MM.1S (cell line): Measurements from ENCODE around the gene ATP2A3.
"Not testable (repeated sequence)": the region's sequence is repeated elsewhere in the genome, so short reads cannot be mapped to it uniquely, and the experiment has no call there.

Experiments
- DNase-seq: peaks from one replicate; pipeline ENCODE4 v3.0.0-alpha.2; 2015
- H2AFZ ChIP-seq: fragments of 300-600 bp; sonication (generic); 2 replicates; pipeline ENCODE4 v1.6.0; 2016; ENCODE audit warnings: antibody characterized with exemption, low read length
- H3F3A ChIP-seq: fragments of 300-600 bp; sonication (generic); 2 replicates; pipeline ENCODE4 v1.6.1; 2016; ENCODE audit warnings: mild to moderate bottlenecking, antibody characterized with exemption, low read length, moderate library complexity, mixed read lengths; ENCODE audit not compliant: insufficient read depth
- H3K27ac ChIP-seq: fragments of 300-600 bp; sonication (generic); 2 replicates; pipeline ENCODE4 v1.5.1; 2016; ENCODE audit warnings: mild to moderate bottlenecking, low read length
- H3K27me3 ChIP-seq: fragments of 300-600 bp; sonication (generic); replicated peaks from 2 replicates; pipeline ENCODE4 v1.6.0; 2016; ENCODE audit warnings: low read length; ENCODE audit not compliant: insufficient read depth
- H3K36me3 ChIP-seq: fragments of 300-600 bp; sonication (generic); replicated peaks from 2 replicates; pipeline ENCODE4 v1.6.1; 2016; ENCODE audit warnings: mild to moderate bottlenecking, low read length, mixed read lengths; ENCODE audit not compliant: insufficient read depth
- H3K4me1 ChIP-seq: fragments of 300-600 bp; sonication (generic); 2 replicates; pipeline ENCODE4 v1.6.1; 2016; ENCODE audit warnings: low read length, mixed read lengths
- H3K4me2 ChIP-seq: fragments of 300-600 bp; sonication (generic); 2 replicates; pipeline ENCODE4 v1.6.0; 2016; ENCODE audit warnings: low read depth, low read length
- H3K4me3 ChIP-seq: fragments of 300-600 bp; sonication (generic); 2 replicates; pipeline ENCODE4 v1.5.1; 2016; ENCODE audit warnings: low read length, mixed read lengths
- H3K79me2 ChIP-seq: fragments of 300-600 bp; sonication (generic); 2 replicates; pipeline ENCODE4 v1.6.1; 2016; ENCODE audit warnings: mixed run types, low read length, mixed read lengths
- H3K9ac ChIP-seq: fragments of 300-600 bp; sonication (generic); 2 replicates; pipeline ENCODE4 v1.6.1; 2016; ENCODE audit warnings: low read length, mixed read lengths
- H3K9me2 ChIP-seq: fragments of 300-600 bp; sonication (generic); replicated peaks from 2 replicates; pipeline ENCODE4 v1.6.1; 2016; ENCODE audit warnings: mild to moderate bottlenecking, low read length, mixed read lengths; ENCODE audit not compliant: insufficient read depth
- H3K9me3 ChIP-seq: fragments of 300-600 bp; sonication (generic); replicated peaks from 2 replicates; pipeline ENCODE4 v1.6.1; 2016; ENCODE audit warnings: mild to moderate bottlenecking, low read length, mixed read lengths; ENCODE audit not compliant: insufficient read depth
- H4K20me1 ChIP-seq: fragments of 300-600 bp; sonication (generic); 2 replicates; pipeline ENCODE4 v1.6.1; 2016; ENCODE audit warnings: mild to moderate bottlenecking, low read length, moderate library complexity, mixed read lengths; ENCODE audit not compliant: insufficient read depth
- CTCF ChIP-seq: fragments of 300-600 bp; sonication (generic); IDR thresholded peaks from 2 replicates; pipeline ENCODE4 v1.5.1; 2016; ENCODE audit warnings: antibody characterized with exemption, low read length, mixed read lengths
- EZH2 ChIP-seq: fragments of 300-600 bp; sonication (generic); optimal IDR thresholded peaks from 2 replicates; pipeline ENCODE3; 2017; ENCODE audit warnings: low read depth, mild to moderate bottlenecking, antibody characterized with exemption, low read length, mixed read lengths
- EZH2phosphoT487 ChIP-seq: fragments of 300-600 bp; sonication (generic); IDR thresholded peaks from 2 replicates; pipeline ENCODE4 v1.6.1; 2018; ENCODE audit warnings: antibody characterized with exemption, low read length

ATP2A3 gene

DNA sequence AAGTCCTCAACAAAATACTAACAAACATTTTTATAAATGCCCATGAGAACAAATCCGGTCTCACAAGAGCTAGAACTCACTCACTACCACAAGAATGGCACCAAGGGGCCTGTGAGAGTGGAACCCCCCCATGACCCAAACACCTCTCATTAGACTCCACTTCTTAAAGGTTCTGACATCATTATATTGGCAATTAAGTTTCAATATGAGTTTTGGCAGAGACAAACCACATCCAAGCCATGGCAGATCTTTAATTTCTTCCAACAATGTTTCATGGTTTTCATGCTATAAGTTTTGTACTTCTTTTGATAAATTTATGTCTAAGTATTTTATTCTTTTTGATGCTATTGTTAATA, 30.0 kb upstream of the ATP2A3 start:
- H3F3A ChIP-seq = no peaks in the 10 kb centered on the region
- no peak overlapping the region for H3K4me3 ChIP-seq
- H3K36me3 ChIP-seq = no peaks in the 10 kb centered on the region
- no peaks in the 10 kb centered on the region for H3K79me2 ChIP-seq
- no peak for DNase-seq
- TF ChIP-seq CTCF (no peak), EZH2phosphoT487 (no peak), EZH2 (no peak)
- H4K20me1 ChIP-seq = no peaks in the 10 kb centered on the region
- H3K4me2 ChIP-seq = no peak overlapping the region
- no peaks in the 10 kb centered on the region for H3K9me3 ChIP-seq
- H2AFZ ChIP-seq = no peak overlapping the region
- H3K4me1 ChIP-seq = no peaks in the 10 kb centered on the region
- no peak overlapping the region for H3K27ac ChIP-seq
- H3K9me2 ChIP-seq = no peaks in the 10 kb centered on the region
- no peak overlapping the region for H3K9ac ChIP-seq
- no peaks in the 10 kb centered on the region for H3K27me3 ChIP-seq

GRCh38 chr17:3993493-3994220, 29.4 kb upstream of the ATP2A3 start:
- no peak overlapping the region for H3K4me2 ChIP-seq
- no peaks in the 10 kb centered on the region for H3K9me3 ChIP-seq
- no peaks in the 10 kb centered on the region for H3F3A ChIP-seq
- H3K9me2 ChIP-seq = no peaks in the 10 kb centered on the region
- no peak overlapping the region for H3K4me3 ChIP-seq
- no peaks in the 10 kb centered on the region for H4K20me1 ChIP-seq
- no peak for TF ChIP-seq CTCF
- H3K9ac ChIP-seq = no peak overlapping the region
- H3K79me2 ChIP-seq = no peaks in the 10 kb centered on the region
- no peaks in the 10 kb centered on the region for H3K4me1 ChIP-seq
- no peak overlapping the region for H2AFZ ChIP-seq
- no peaks in the 10 kb centered on the region for H3K36me3 ChIP-seq
- no peaks in the 10 kb centered on the region for H3K27me3 ChIP-seq
- no peak for DNase-seq
- H3K27ac ChIP-seq = no peak overlapping the region

DNA sequence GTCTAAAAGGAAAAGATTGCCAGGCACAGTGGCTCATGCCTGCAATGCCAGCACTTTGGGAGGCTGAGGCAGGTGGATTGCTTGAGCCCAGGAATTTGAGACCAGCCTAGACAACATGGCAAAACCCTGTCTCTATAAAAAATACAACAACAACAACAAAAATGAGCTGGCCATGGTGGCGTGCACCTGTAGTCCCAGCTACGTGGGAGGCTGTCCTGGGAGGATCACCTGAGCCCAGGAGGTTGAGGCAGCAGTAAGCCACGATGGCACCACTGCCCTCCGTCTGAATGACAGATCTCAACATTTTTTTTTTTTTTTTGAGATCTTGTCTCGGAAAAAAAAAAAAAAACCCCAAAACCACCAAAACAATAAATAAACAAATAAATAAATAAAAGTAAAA, 28.1 kb upstream of the ATP2A3 start:
- no peaks in the 10 kb centered on the region for H4K20me1 ChIP-seq
- H3K27ac ChIP-seq = no peak overlapping the region
- DNase-seq = no peak
- no peak overlapping the region for H2AFZ ChIP-seq
- no peak overlapping the region for H3K9ac ChIP-seq
- H3K27me3 ChIP-seq = no peaks in the 10 kb centered on the region
- H3K4me3 ChIP-seq = no peak overlapping the region
- H3K9me3 ChIP-seq = no peaks in the 10 kb centered on the region
- H3K9me2 ChIP-seq = no peaks in the 10 kb centered on the region
- H3K4me2 ChIP-seq = no peak overlapping the region
- no peaks in the 10 kb centered on the region for H3K4me1 ChIP-seq
- no peak for TF ChIP-seq CTCF
- no peak for TF ChIP-seq EZH2
- no peak for TF ChIP-seq EZH2phosphoT487
- H3F3A ChIP-seq = no peaks in the 10 kb centered on the region
- H3K79me2 ChIP-seq = no peaks in the 10 kb centered on the region
- H3K36me3 ChIP-seq = no peaks in the 10 kb centered on the region

DNA sequence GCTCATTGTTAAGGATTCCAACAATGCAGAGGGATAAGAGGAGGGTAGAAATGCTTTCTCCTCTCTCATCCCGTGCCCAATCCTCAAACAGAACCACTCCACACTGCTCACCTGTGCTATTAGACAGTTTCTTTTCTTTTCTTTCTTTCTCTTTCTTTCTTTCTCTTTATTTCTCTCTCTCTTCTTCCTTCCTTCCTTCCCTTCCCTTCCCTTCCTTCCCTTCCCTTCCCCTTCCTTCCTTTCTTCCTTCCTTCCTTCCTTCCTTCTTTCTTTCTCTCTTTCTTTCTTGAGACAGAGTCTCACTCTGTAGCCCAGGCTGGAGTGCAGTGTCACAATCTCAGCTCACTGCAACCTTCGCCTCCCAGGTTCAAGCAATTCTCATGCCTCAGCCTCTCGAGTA, 27.5 kb upstream of the ATP2A3 start:
- not testable (repeated sequence) for H3K9me2 ChIP-seq, H3K9ac ChIP-seq, H3K9me3 ChIP-seq, H3F3A ChIP-seq, H3K27ac ChIP-seq, H3K79me2 ChIP-seq, DNase-seq, H3K4me1 ChIP-seq, H3K4me3 ChIP-seq, H3K4me2 ChIP-seq, H4K20me1 ChIP-seq, H2AFZ ChIP-seq, H3K36me3 ChIP-seq, H3K27me3 ChIP-seq
